ENCODE data around the gene PCGF2. TPM values are rescaled to one million over a fixed set of nuclear protein-coding genes. Genes with fewer than 3 reads are reported as not detected.
A peak's percentile ranks its signal among the peaks of the same experiment; 100 is the strongest.

Gene PCGF2
- total and polyA plus RNA-seq, 10 of the 15 experiments (the other 5 are each of a cell fraction or from before 2014, with no cell fraction given) = 2.7 to 35.6 (median 7.2) TPM

DNA sequence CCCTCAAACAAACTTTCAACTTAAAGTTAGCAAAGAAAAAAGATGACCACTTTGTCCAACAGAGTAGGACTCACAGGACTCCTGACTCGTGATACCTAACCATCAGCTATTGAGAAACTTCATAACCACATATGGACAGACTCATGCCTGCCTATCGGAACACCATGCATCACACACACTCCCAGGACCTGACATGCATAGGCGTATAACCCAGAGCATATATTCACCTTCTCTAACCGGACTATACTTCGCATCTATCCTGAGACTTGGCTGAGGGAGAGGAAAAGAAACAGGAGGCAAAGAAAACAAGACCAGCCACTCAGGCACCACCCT is 49.0 kb upstream of the PCGF2 start:
- Histone ChIP-seq H3K36me3 (ENCODE audit: control insufficient read depth in 2 of 2, insufficient read depth in 2 of 2, low read length in 1 of 2) (peaks cover 2 to 8% of the 10 kb centered on the region in 2 experiments; a peak in 3 of 4 replicates), H3K27me3 (replicated peaks in 1 of 2; ENCODE audit: control insufficient read depth in 2 of 2, insufficient read depth in 2 of 2, low read length in 1 of 2) (no peaks in the 10 kb centered on the region), H2AFZ (ENCODE audit: control insufficient read depth, low read depth, low read length) (no peak overlapping the region), H3K4me1 (ENCODE audit: control insufficient read depth, insufficient read depth, low read length) (peaks cover 11% of the 10 kb centered on the region), H3K4me2 (ENCODE audit: control insufficient read depth, insufficient read depth) (peak overlapping the region; percentile 88), H3K27ac (ENCODE audit: control insufficient read depth, insufficient read depth) (no peak overlapping the region; the same call in 1 of the 2 replicates), H3K9ac (ENCODE audit: control insufficient read depth, insufficient read depth, low read length) (no peak overlapping the region), H3K9me3 (replicated peaks; ENCODE audit: control insufficient read depth, insufficient read depth, low read length) (no peaks in the 10 kb centered on the region), H3K4me3 (peak overlapping the region; percentile 18; the same call in 1 of the 2 replicates), H4K20me1 (ENCODE audit: control insufficient read depth, insufficient read depth) (no peaks in the 10 kb centered on the region), H3K79me2 (ENCODE audit: control insufficient read depth, insufficient read depth, low read length) (peaks cover 35% of the 10 kb centered on the region)
- SMC1A ChIA-PET (ENCODE audit: uncharacterized antibody, unreplicated experiment) = interaction anchor here (0.7 to 1.5 kb wide), 4 partner anchors 43 to 128 kb away, joined by 3 to 5 read pairs (median 4); partner anchors contain the start of gene LASP1NB
- no TSS peak for BruUV-seq (replicated peaks)
- TF ChIP-seq SMC3 (IDR thresholded peaks at IDR 0.05; ENCODE audit: borderline replicate concordance, low read length) = no peak
- no peak for TF ChIP-seq MYB (IDR thresholded peaks at IDR 0.05; ENCODE audit: borderline replicate concordance, low read depth, low read length)
- no peak for TF ChIP-seq CHD1 (IDR thresholded peaks at IDR 0.05; ENCODE audit: low read depth, low read length)
- no peak for TF ChIP-seq ZNF384 (IDR thresholded peaks at IDR 0.05; ENCODE audit: borderline replicate concordance, low read depth, low read length)
- TF ChIP-seq RELA (IDR thresholded peaks at IDR 0.05; ENCODE audit: borderline replicate concordance, partially characterized antibody) = no peak
- TF ChIP-seq IRF4 (IDR thresholded peaks at IDR 0.05; ENCODE audit: low read depth, low read length) = no peak
- no peak for TF ChIP-seq NR2F1 (conservative IDR thresholded peaks at IDR 0.05)
- TF ChIP-seq, protein P1, sequence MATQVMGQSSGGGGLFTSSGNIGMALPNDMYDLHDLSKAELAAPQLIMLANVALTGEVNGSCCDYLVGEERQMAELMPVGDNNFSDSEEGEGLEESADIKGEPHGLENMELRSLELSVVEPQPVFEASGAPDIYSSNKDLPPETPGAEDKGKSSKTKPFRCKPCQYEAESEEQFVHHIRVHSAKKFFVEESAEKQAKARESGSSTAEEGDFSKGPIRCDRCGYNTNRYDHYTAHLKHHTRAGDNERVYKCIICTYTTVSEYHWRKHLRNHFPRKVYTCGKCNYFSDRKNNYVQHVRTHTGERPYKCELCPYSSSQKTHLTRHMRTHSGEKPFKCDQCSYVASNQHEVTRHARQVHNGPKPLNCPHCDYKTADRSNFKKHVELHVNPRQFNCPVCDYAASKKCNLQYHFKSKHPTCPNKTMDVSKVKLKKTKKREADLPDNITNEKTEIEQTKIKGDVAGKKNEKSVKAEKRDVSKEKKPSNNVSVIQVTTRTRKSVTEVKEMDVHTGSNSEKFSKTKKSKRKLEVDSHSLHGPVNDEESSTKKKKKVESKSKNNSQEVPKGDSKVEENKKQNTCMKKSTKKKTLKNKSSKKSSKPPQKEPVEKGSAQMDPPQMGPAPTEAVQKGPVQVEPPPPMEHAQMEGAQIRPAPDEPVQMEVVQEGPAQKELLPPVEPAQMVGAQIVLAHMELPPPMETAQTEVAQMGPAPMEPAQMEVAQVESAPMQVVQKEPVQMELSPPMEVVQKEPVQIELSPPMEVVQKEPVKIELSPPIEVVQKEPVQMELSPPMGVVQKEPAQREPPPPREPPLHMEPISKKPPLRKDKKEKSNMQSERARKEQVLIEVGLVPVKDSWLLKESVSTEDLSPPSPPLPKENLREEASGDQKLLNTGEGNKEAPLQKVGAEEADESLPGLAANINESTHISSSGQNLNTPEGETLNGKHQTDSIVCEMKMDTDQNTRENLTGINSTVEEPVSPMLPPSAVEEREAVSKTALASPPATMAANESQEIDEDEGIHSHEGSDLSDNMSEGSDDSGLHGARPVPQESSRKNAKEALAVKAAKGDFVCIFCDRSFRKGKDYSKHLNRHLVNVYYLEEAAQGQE (IDR thresholded peaks at IDR 0.05; ENCODE audit: low read depth, low read length) = no peak
- TF ChIP-seq, protein P2, sequence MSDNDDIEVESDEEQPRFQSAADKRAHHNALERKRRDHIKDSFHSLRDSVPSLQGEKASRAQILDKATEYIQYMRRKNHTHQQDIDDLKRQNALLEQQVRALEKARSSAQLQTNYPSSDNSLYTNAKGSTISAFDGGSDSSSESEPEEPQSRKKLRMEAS (IDR thresholded peaks at IDR 0.05; ENCODE audit: low read depth, low read length) = no peak
- TF ChIP-seq MXI1 (IDR thresholded peaks at IDR 0.05; ENCODE audit: low read depth, low read length) = no peak
- in situ Hi-C loops (cut with MboI) (no loop called here), intact Hi-C loops (cut with micrococcal nuclease; ENCODE audit: unreplicated experiment) (loop anchor here (5.0 kb wide), 1 partner anchor 355 kb away; the partner anchor contains the start of gene PLXDC1)
- POLR2A ChIA-PET = interaction anchor here (0.7 to 2.4 kb wide), 3 partner anchors 29 to 71 kb away, joined by 3 to 7 read pairs (median 3); no protein-coding TSS in a partner anchor
- DNase-seq (ENCODE audit: low read depth, low spot score) = no peak
- CTCF ChIA-PET = interaction anchor here (1.1 to 1.8 kb wide), 2 partner anchors 186 to 447 kb away, joined by 3 to 4 read pairs; no protein-coding TSS in a partner anchor
- 92% methylated on average over 5 of the region's 5 CpGs for WGBS (ENCODE audit: insufficient coverage, insufficient replicate concordance, low lambda C conversion rate, missing lambda C conversion rate)
- ATAC-seq = no peak
- RAD21 ChIA-PET (ENCODE audit: unreplicated experiment) = interaction anchor here (1.1 to 1.4 kb wide), 2 partner anchors 57 to 239 kb away, joined by 4 read pairs; partner anchors contain the start of gene RPL23
- no peak for FAIRE-seq

All from GM12878 (cell line).